Effector CD4-positive, alpha-beta T cell (primary cell): ENCODE measurements around the gene ATAD5.
"Not testable (repeated sequence)": the region's sequence is repeated elsewhere in the genome, so short reads cannot be mapped to it uniquely, and the experiment has no call there.

Source experiments
- DNase-seq: peaks from one replicate; pipeline ENCODE4 v3.0.0-alpha.2; 2020

ATAD5 gene

GRCh38 chr17:30822919-30823318 is 8.8 kb upstream of the ATAD5 start:
- DNase-seq, result not testable (repeated sequence)

GRCh38 chr17:30823421-30823820 is 8.3 kb upstream of the ATAD5 start:
- no peak for DNase-seq

- no peak for DNase-seq
Observed at GRCh38 chr17:30824002-30824355, 7.8 kb upstream of the ATAD5 start.

- DNase-seq, result peak; percentile 84
Observed at GRCh38 chr17:30824356-30825145, 7.2 kb upstream of the ATAD5 start, which contains the start of gene CRLF3. TSS of gene CRLF3 (minus strand) at chr17:30824692. CDS start at chr17:30824651, 41 bp downstream.

- no peak for DNase-seq
Observed at GRCh38 chr17:30827082-30827481, 4.7 kb upstream of the ATAD5 start.

GRCh38 chr17:30829022-30829421 is 2.7 kb upstream of the ATAD5 start:
- no peak for DNase-seq

GRCh38 chr17:30831257-30831656 is 509 bp upstream of the ATAD5 start:
- no peak for DNase-seq

- no peak for DNase-seq
Observed at GRCh38 chr17:30832438-30833124, 815 bp downstream of the ATAD5 start.

GRCh38 chr17:30838202-30838807 is 6.5 kb downstream of the ATAD5 start:
- no peak for DNase-seq

- no peak for DNase-seq
Observed at GRCh38 chr17:30840771-30841170, 9.0 kb downstream of the ATAD5 start.

- DNase-seq, result no peak
Observed at GRCh38 chr17:30848021-30848420, 16.3 kb downstream of the ATAD5 start.

- DNase-seq, result no peak
Observed at GRCh38 chr17:30854146-30854545, 22.4 kb downstream of the ATAD5 start.

- DNase-seq, result no peak
Observed at GRCh38 chr17:30858556-30859250, 26.9 kb downstream of the ATAD5 start.

- DNase-seq, result no peak
Observed at GRCh38 chr17:30864636-30865035, 32.9 kb downstream of the ATAD5 start.

- DNase-seq, result no peak
Observed at GRCh38 chr17:30869005-30869404, 37.2 kb downstream of the ATAD5 start.

GRCh38 chr17:30886187-30886586 is 54.4 kb downstream of the ATAD5 start:
- no peak for DNase-seq

GRCh38 chr17:30894236-30894635 is 62.5 kb downstream of the ATAD5 start:
- no peak for DNase-seq

- DNase-seq, result no peak
Observed at GRCh38 chr17:30897311-30897710, 65.5 kb downstream of the ATAD5 start.

- DNase-seq, result no peak
Observed at GRCh38 chr17:30905742-30906100, 74.0 kb downstream of the ATAD5 start.

GRCh38 chr17:30906101-30906911 is 74.5 kb downstream of the ATAD5 start, which contains the start of gene TEFM:
TSS of gene TEFM (minus strand) at chr17:30906238. CDS start at chr17:30906198, 40 bp downstream.
- DNase-seq, result peak; percentile 74

GRCh38 chr17:30908717-30909420 is 77.1 kb downstream of the ATAD5 start:
- no peak for DNase-seq

GRCh38 chr17:30910151-30910550 is 78.4 kb downstream of the ATAD5 start:
- DNase-seq, result not testable (repeated sequence)
